Testis (tissue), 2 donors: ENCODE data around the gene MAGI2.

Experiments
- POLR2A ChIP-seq: fragments of 450-650 bp; IDR thresholded peaks from one replicate; pipeline ENCODE4 v1.6.1; 2017; ENCODE audit warnings: antibody characterized with exemption, mild to moderate bottlenecking, moderate library complexity
- TF ChIP-seq, protein P1 (sequence below), 3 experiments: fragments of 450-650 bp in 2 of 3; fragments of 200-600 bp in 1 of 3; sonication (generic) in 1 of 3; IDR thresholded peaks; one replicate each; pipeline ENCODE4 v1.5.1; 2016 to 2019; ENCODE audit warnings: antibody characterized with exemption in 3 of 3, mild to moderate bottlenecking in 2 of 3, moderate library complexity in 1 of 3

- TF ChIP-seq, protein P1, sequence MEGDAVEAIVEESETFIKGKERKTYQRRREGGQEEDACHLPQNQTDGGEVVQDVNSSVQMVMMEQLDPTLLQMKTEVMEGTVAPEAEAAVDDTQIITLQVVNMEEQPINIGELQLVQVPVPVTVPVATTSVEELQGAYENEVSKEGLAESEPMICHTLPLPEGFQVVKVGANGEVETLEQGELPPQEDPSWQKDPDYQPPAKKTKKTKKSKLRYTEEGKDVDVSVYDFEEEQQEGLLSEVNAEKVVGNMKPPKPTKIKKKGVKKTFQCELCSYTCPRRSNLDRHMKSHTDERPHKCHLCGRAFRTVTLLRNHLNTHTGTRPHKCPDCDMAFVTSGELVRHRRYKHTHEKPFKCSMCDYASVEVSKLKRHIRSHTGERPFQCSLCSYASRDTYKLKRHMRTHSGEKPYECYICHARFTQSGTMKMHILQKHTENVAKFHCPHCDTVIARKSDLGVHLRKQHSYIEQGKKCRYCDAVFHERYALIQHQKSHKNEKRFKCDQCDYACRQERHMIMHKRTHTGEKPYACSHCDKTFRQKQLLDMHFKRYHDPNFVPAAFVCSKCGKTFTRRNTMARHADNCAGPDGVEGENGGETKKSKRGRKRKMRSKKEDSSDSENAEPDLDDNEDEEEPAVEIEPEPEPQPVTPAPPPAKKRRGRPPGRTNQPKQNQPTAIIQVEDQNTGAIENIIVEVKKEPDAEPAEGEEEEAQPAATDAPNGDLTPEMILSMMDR (IDR thresholded peaks at IDR 0.05), result no peak
- no peak for TF ChIP-seq POLR2A
Measured at GRCh38 chr7:78265486-78265885, 1188.0 kb downstream of the MAGI2 start.
